Activated CD4-positive, alpha-beta T cell treated with anti-CD3 and anti-CD28 coated beads, Interleukin-2, amount 10 ng/mL, durations not matched to agents 24 days and 14 days (primary cell): Measurements from ENCODE around the gene KLHDC7B. TPM values are rescaled to one million over a fixed set of nuclear protein-coding genes. Genes with fewer than 3 reads are reported as not detected.
"Not testable (repeated sequence)": the region's sequence is repeated elsewhere in the genome, so short reads cannot be mapped to it uniquely, and the experiment has no call there.

Source experiments
- DNase-seq: peaks from one replicate; pipeline ENCODE4 v3.0.0; 2022
- H3K27ac Mint-ChIP-seq: one replicate; pipeline ENCODE4 v1.8.0; 2022; ENCODE audit warnings: mild to moderate bottlenecking, mixed read lengths
- H3K27me3 Mint-ChIP-seq: one replicate; pipeline ENCODE4 v1.8.0; 2022; ENCODE audit warnings: mixed read lengths
- H3K36me3 Mint-ChIP-seq: one replicate; pipeline ENCODE4 v1.8.0; 2022; ENCODE audit warnings: low read depth, mild to moderate bottlenecking, mixed read lengths
- H3K4me1 Mint-ChIP-seq: one replicate; pipeline ENCODE4 v1.8.0; 2021; ENCODE audit warnings: mixed read lengths
- H3K4me3 Mint-ChIP-seq: one replicate; pipeline ENCODE4 v1.8.0; 2022; ENCODE audit warnings: mild to moderate bottlenecking, moderate library complexity, mixed read lengths
- H3K9me3 Mint-ChIP-seq: one replicate; pipeline ENCODE4 v1.8.0; 2021; ENCODE audit warnings: mixed read lengths
- intact Hi-C: fragments of 100-400 bp; cut with micrococcal nuclease; formaldehyde crosslinking; loops from one replicate; pipeline ENCODE4 v1.15.1; 2023
- total RNA-seq: library from RNA; stranded (reverse); gene quantifications from 2 replicates; pipeline ENCODE4 v1.2.3, GENCODE V29; 2022

The KLHDC7B gene
- total RNA-seq, 1 donor from 2014 or later: 5.3 TPM

DNA sequence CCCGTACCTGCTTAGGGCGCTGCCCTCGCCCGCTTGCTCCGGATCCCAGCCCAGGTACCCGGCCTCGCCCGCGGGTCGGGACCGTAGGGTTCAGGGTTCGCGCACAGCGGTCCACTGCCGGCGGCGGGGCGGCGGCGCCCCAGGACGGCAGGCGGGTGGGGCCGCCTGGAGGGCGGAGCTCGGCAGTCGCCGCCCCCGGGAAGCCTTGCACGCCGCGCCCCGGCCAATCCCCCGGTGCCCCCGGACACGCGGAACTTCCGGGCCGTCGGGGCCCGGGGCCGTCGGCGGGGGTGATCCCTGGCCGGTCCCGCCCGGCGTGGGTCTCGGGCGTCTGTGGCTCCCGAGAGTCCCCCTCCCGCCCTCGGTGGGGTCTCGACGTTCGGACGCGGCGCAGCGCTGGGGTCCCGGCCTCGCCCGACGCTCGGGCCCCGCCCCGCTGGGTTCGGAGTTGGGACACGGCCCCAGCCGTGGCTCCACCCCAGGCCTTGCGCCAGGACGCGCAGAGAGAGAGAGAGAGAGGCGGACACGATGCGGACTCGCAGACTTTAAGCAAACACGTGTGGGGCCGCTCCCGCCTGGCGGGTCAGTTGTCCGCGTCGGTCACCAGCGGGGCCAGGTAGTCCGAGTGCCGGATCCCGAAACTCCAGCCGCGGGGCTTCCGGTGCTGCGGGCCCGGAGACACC, 15.7 kb upstream of the KLHDC7B start, which contains the start of gene TYMP:
Gene TYMP, minus strand, starts transcription at position 116 of the 683 bp plus-strand sequence. CDS start 303 bp downstream, outside the sequence.
- Mint-ChIP-seq H3K9me3 (no peaks in the 10 kb centered on the region), H3K36me3 (peaks cover 19% of the 10 kb centered on the region), H3K4me3 (peak within 1 kb of the TSS; percentile 96), H3K27ac (peak within 1 kb of the TSS; percentile 100), H3K4me1 (peaks cover 45% of the 10 kb centered on the region), H3K27me3 (no peaks in the 10 kb centered on the region)
- DNase-seq: peak; percentile 96
- intact Hi-C loops: loop anchor here (2.0 to 5.0 kb wide), 5 partner anchors 15 to 568 kb away; partner anchors contain the start of genes CHKB, KLHDC7B, PIM3 and SYCE3

GRCh38 chr22:50530580-50530876, 15.2 kb upstream of the KLHDC7B start:
- Mint-ChIP-seq H3K4me1 (peaks cover 47% of the 10 kb centered on the region), H3K9me3 (no peaks in the 10 kb centered on the region), H3K36me3 (peaks cover 19% of the 10 kb centered on the region), H3K4me3 (peak overlapping the region; percentile 96), H3K27ac (peak overlapping the region; percentile 100), H3K27me3 (no peaks in the 10 kb centered on the region)
- intact Hi-C loops: loop anchor here (2.0 kb wide), 3 partner anchors 14 to 52 kb away; partner anchors contain the start of genes CHKB, KLHDC7B and SYCE3
- DNase-seq: no peak

- peak; percentile 96 for DNase-seq
- Mint-ChIP-seq H3K27me3 (no peaks in the 10 kb centered on the region), H3K4me1 (peaks cover 47% of the 10 kb centered on the region), H3K9me3 (no peaks in the 10 kb centered on the region), H3K4me3 (peak overlapping the region; percentile 96), H3K27ac (peak overlapping the region; percentile 100), H3K36me3 (peaks cover 19% of the 10 kb centered on the region)
- intact Hi-C loops: loop anchor here (1.0 to 2.0 kb wide), 6 partner anchors 8 to 90 kb away; partner anchors contain the start of genes CHKB, KLHDC7B, NCAPH2 and SYCE3
Measured at GRCh38 chr22:50530877-50531545, 14.7 kb upstream of the KLHDC7B start.

DNA sequence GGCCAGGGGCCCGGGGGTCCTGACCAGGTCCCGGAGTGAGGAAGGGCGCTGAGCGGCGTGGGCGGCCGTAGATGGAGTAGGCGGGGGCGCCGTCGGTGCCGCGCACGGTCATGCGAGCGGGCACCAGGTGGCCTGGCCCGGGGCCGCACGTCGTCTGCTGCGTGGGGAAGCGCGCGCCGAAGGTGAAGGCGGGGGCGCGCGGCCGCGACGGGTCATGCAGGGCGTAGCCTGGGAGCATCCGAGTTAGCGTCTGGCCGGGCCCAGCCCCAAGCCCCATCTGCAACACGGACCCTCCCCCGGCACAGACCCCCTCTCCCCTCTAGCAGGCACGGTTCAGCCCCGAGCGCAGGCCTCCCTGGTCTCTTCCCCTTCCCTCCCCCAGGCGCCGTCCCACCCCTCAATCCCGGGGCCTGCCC, 14.1 kb upstream of the KLHDC7B start:
- DNase-seq: peak; percentile 94
- intact Hi-C loops: loop anchor here (1.0 to 2.0 kb wide), 6 partner anchors 8 to 90 kb away; partner anchors contain the start of genes CHKB, KLHDC7B, NCAPH2 and SYCE3
- peaks cover 50% of the 10 kb centered on the region for H3K4me1 Mint-ChIP-seq
- H3K27me3 Mint-ChIP-seq: no peaks in the 10 kb centered on the region
- H3K9me3 Mint-ChIP-seq: no peaks in the 10 kb centered on the region
- peak overlapping the region; percentile 100 for H3K27ac Mint-ChIP-seq
- H3K36me3 Mint-ChIP-seq: peaks cover 19% of the 10 kb centered on the region
- H3K4me3 Mint-ChIP-seq: peak overlapping the region; percentile 96

DNA sequence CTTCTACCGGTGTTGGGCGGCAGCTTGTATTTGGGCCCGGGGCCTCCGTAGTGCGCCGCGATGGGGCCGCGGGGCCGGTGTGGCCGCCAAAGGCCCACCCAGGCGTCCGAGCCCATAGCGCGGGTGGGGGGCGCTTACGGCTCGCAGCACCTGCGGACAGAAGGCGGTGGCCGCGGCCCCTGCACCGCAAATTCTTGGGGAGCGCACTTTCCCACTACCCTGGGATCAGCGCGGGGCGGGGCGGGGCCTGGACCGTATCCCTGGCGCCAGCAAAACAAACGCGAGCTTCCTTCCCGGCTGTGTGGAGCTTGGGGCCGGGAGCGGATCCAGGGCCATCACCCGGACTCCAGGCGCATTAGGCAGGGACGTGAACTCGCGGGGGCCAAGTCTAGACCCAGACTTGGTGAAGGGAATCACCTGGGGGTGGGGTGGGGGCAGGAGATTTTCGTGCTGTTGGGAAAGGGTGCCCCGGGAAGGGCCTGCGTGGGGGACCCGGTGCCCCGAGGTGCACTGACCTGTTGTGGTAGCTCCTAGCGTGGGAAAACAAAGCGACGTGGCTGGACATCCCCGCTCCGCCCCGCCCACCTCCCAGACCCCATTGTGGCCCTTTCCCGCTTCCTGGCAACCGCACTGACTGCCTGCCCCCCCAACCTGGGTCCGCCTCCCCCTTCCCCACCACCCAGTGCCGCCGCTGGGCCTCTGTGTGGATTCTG, 13.6 kb upstream of the KLHDC7B start:
- Mint-ChIP-seq H3K4me1 (peaks cover 49% of the 10 kb centered on the region), H3K27me3 (no peaks in the 10 kb centered on the region), H3K27ac (peak overlapping the region; percentile 100), H3K9me3 (no peaks in the 10 kb centered on the region), H3K36me3 (peaks cover 19% of the 10 kb centered on the region), H3K4me3 (peak overlapping the region; percentile 96)
- DNase-seq: no peak
- intact Hi-C loops: loop anchor here (1.0 to 2.0 kb wide), 6 partner anchors 7 to 89 kb away; partner anchors contain the start of genes CHKB, KLHDC7B, NCAPH2 and SYCE3

GRCh38 chr22:50532824-50533796, 12.6 kb upstream of the KLHDC7B start:
- peaks cover 48% of the 10 kb centered on the region for H3K4me1 Mint-ChIP-seq

GRCh38 chr22:50533856-50534711, 11.6 kb upstream of the KLHDC7B start:
- Mint-ChIP-seq H3K4me3 (peak overlapping the region; percentile 96), H3K27ac (peak overlapping the region; percentile 100), H3K4me1 (peaks cover 44% of the 10 kb centered on the region)
- intact Hi-C loops, H3K9me3 Mint-ChIP-seq, H3K36me3 Mint-ChIP-seq, H3K27me3 Mint-ChIP-seq: not testable (repeated sequence)
- DNase-seq: peak; percentile 68

More at GRCh38 chr22:50532824-50533796, 12.6 kb upstream of the KLHDC7B start:
- Mint-ChIP-seq H3K36me3 (peaks cover 11% of the 10 kb centered on the region), H3K4me3 (peak overlapping the region; percentile 96), H3K27ac (peak overlapping the region; percentile 100), H3K27me3 (no peaks in the 10 kb centered on the region), H3K9me3 (no peaks in the 10 kb centered on the region)
- no peak for DNase-seq
- intact Hi-C loops: no loop called here

- Mint-ChIP-seq H3K27me3 (no peaks in the 10 kb centered on the region), H3K4me3 (no peak overlapping the region), H3K27ac (no peak overlapping the region), H3K36me3 (peaks cover 4% of the 10 kb centered on the region), H3K4me1 (peaks cover 54% of the 10 kb centered on the region), H3K9me3 (no peaks in the 10 kb centered on the region)
- intact Hi-C loops: loop anchor here (5.0 kb wide), 1 partner anchor 157 kb away; no protein-coding TSS in a partner anchor
- DNase-seq: no peak
Measured at GRCh38 chr22:50535113-50535512, 10.6 kb upstream of the KLHDC7B start.

DNA sequence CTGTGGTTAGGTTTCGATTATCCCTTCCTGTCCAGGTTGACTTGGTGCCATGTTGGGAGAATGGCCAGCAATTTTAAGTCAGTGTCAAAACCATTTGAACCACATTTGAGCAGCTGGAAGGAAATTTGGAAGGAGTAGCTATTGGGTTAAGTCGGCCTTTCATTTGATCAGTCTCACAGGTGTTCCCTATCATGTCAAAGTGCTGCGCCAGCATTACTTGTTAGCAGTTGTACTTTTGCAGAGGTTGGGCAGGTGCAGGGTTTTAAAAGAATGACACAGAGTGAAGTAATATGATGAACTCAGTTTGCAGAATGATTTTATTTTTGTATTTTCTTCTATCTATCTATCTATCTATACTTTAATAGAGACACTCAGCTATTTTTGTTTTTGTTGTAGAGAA, 9.5 kb upstream of the KLHDC7B start:
- DNase-seq: no peak
- H3K27ac Mint-ChIP-seq: peak overlapping the region; percentile 41
- peaks cover 63% of the 10 kb centered on the region for H3K4me1 Mint-ChIP-seq
- no peaks in the 10 kb centered on the region for H3K27me3 Mint-ChIP-seq
- H3K9me3 Mint-ChIP-seq: no peaks in the 10 kb centered on the region
- H3K4me3 Mint-ChIP-seq: no peak overlapping the region
- H3K36me3 Mint-ChIP-seq: peaks cover 4% of the 10 kb centered on the region
- intact Hi-C loops: loop anchor here (5.0 kb wide), 1 partner anchor 156 kb away; no protein-coding TSS in a partner anchor

- no peak for DNase-seq
- Mint-ChIP-seq H3K9me3 (no peaks in the 10 kb centered on the region), H3K36me3 (peaks cover 7% of the 10 kb centered on the region), H3K4me1 (peaks cover 75% of the 10 kb centered on the region), H3K4me3 (peak overlapping the region; percentile 55), H3K27me3 (no peaks in the 10 kb centered on the region), H3K27ac (peak overlapping the region; percentile 99)
- intact Hi-C loops: loop anchor here (2.0 to 5.0 kb wide), 3 partner anchors 25 to 155 kb away; partner anchors contain the start of genes CHKB and SYCE3
Measured at GRCh38 chr22:50537765-50538164, 7.9 kb upstream of the KLHDC7B start.

GRCh38 chr22:50540381-50540780, 5.3 kb upstream of the KLHDC7B start:
- Mint-ChIP-seq H3K36me3 (peaks cover 7% of the 10 kb centered on the region), H3K4me1 (peaks cover 65% of the 10 kb centered on the region), H3K27ac (peak overlapping the region; percentile 91), H3K9me3 (no peaks in the 10 kb centered on the region), H3K4me3 (peak overlapping the region; percentile 46), H3K27me3 (no peaks in the 10 kb centered on the region)
- peak; percentile 67 for DNase-seq
- intact Hi-C loops: no loop called here

DNA sequence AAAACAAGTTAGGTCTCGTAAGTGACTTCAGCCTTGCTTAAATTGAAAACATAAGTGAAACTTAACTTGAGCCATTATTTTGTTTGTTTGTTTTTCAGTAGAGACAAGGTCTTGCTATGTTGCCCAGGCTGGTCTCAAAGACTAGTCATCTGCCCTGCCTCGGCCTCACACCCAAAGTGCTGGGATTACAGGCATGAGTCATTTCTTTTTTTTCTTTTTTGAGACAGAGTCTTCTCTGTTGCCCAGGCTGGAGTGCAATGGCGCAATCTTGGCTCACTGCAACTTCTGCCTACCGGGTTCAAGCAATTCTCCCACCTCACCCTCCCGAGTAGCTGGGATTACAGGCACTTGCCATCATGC, 4.1 kb upstream of the KLHDC7B start:
- H3K27me3 Mint-ChIP-seq, intact Hi-C loops, H3K36me3 Mint-ChIP-seq, H3K9me3 Mint-ChIP-seq: not testable (repeated sequence)
- Mint-ChIP-seq H3K4me1 (peaks cover 70% of the 10 kb centered on the region), H3K27ac (peak overlapping the region; percentile 91), H3K4me3 (peak overlapping the region; percentile 32)
- DNase-seq: peak; percentile 83
